ENCODE data around the gene CBFA2T3. TPM values are rescaled to one million over a fixed set of nuclear protein-coding genes. Genes with fewer than 3 reads are reported as not detected.

CBFA2T3 gene
- total and polyA plus RNA-seq, 2 donors (not counting 1 experiment from before 2014, with no cell fraction given): 40.8 to 58.3 TPM

GRCh38 chr16:88957887-88958577 lies 19.0 kb downstream of the CBFA2T3 start:
- intact Hi-C loops (cut with micrococcal nuclease): no loop called here
- ATAC-seq (ENCODE audit: low read depth) (peak; percentile 61), DNase-seq (peak; percentile 49)
- ChIA-PET POLR2A (interaction anchor here (0.5 to 1.3 kb wide), 4 partner anchors 10 to 114 kb away, joined by 4 to 13 read pairs (median 8); no protein-coding TSS in a partner anchor), CTCF (interaction anchor here (0.8 to 1.8 kb wide), 6 partner anchors 9 to 136 kb away, joined by 3 to 4 read pairs (median 3); partner anchors contain the start of gene ACSF3)
- peak overlapping the region; percentile 51 for H3K27ac Mint-ChIP-seq
- peaks cover 74% of the 10 kb centered on the region for H4K20me1 ChIP-seq (ENCODE audit: control insufficient read depth, insufficient read depth, low read length, poor library complexity, severe bottlenecking)
- peak overlapping the region; percentile 1 for H2AFZ ChIP-seq (ENCODE audit: insufficient read depth, low read depth, low read length, poor library complexity, severe bottlenecking)
- no peaks in the 10 kb centered on the region for H3K9me3 Mint-ChIP-seq (ENCODE audit: insufficient read depth)
- peaks cover 26 to 39% of the 10 kb centered on the region in 2 donors for H3K4me1 ChIP-seq (ENCODE audit: control insufficient read depth in 2 of 2, insufficient read depth in 2 of 2, low read length in 2 of 2)
- H3K9ac ChIP-seq (ENCODE audit: low read length): peak overlapping the region; percentile 22
- peaks cover 0 to 9% (median 0%) of the 10 kb centered on the region in 3 donors for H3K9me3 ChIP-seq (ENCODE audit: control extremely low read depth in 1 of 3, control insufficient read depth in 2 of 3, insufficient read depth in 1 of 3, low read length in 2 of 3)
- peak overlapping the region; percentile 61 for H3K4me2 ChIP-seq (replicated peaks; ENCODE audit: low read depth, low read length, poor library complexity, severe bottlenecking)
- H3K27me3 ChIP-seq (replicated peaks in 1 of 4; ENCODE audit: control extremely low read depth in 1 of 4, control insufficient read depth in 3 of 4, insufficient read depth in 4 of 4, low read length in 3 of 4): no peaks in the 10 kb centered on the region
- H3K79me2 ChIP-seq (ENCODE audit: control insufficient read depth, insufficient read depth, low read length): peaks cover 84% of the 10 kb centered on the region
- peaks cover 38% of the 10 kb centered on the region for H3K4me1 Mint-ChIP-seq
- H3K4me3 Mint-ChIP-seq: peak overlapping the region; percentile 67
- TF ChIP-seq CTCF (IDR thresholded peaks at IDR 0.05) (no peak), EZH2 (IDR thresholded peaks at IDR 0.05; ENCODE audit: borderline replicate concordance, insufficient read depth, low read depth, low read length, poor library complexity, severe bottlenecking) (no peak)
- H3K4me3 ChIP-seq (ENCODE audit: control extremely low read depth in 1 of 5, extremely low read depth in 1 of 5, insufficient read depth in 1 of 5, low read depth in 2 of 5, low read length in 4 of 5): peak overlapping the region in 1 of 5 experiments; percentile 5
- H3K27me3 Mint-ChIP-seq: no peaks in the 10 kb centered on the region
- H3K36me3 ChIP-seq (replicated peaks in 1 of 2; ENCODE audit: control extremely low read depth in 1 of 2, control insufficient read depth in 1 of 2, extremely low read depth in 1 of 2, insufficient read depth in 2 of 2, low read length in 1 of 2): peaks cover 0 to 10% of the 10 kb centered on the region in 2 experiments
- WGBS (ENCODE audit: insufficient coverage): 19% methylated on average over 23 of the region's 25 CpGs
- peak overlapping the region in 1 of 2 donors; percentile 37 for H3K27ac ChIP-seq (ENCODE audit: low read length in 2 of 2)

- Mint-ChIP-seq H3K27me3 (no peaks in the 10 kb centered on the region), H3K4me3 (peak overlapping the region; percentile 67), H3K27ac (peak overlapping the region; percentile 51), H3K4me1 (peaks cover 38% of the 10 kb centered on the region), H3K9me3 (ENCODE audit: insufficient read depth) (no peaks in the 10 kb centered on the region)
- no peak for ATAC-seq (ENCODE audit: low read depth)
- H4K20me1 ChIP-seq (ENCODE audit: control insufficient read depth, insufficient read depth, low read length, poor library complexity, severe bottlenecking): peaks cover 78% of the 10 kb centered on the region
- TF ChIP-seq CTCF (IDR thresholded peaks at IDR 0.05) (no peak), EZH2 (IDR thresholded peaks at IDR 0.05; ENCODE audit: borderline replicate concordance, insufficient read depth, low read depth, low read length, poor library complexity, severe bottlenecking) (no peak)
- H3K36me3 ChIP-seq (replicated peaks in 1 of 2; ENCODE audit: control extremely low read depth in 1 of 2, control insufficient read depth in 1 of 2, extremely low read depth in 1 of 2, insufficient read depth in 2 of 2, low read length in 1 of 2): peaks cover 0 to 10% of the 10 kb centered on the region in 2 experiments
- H3K4me2 ChIP-seq (replicated peaks; ENCODE audit: low read depth, low read length, poor library complexity, severe bottlenecking): peak overlapping the region; percentile 61
- CTCF ChIA-PET: interaction anchor here (0.9 to 1.8 kb wide), 5 partner anchors 10 to 136 kb away, joined by 3 to 4 read pairs (median 3); partner anchors contain the start of gene ACSF3
- no peak overlapping the region for H3K9ac ChIP-seq (ENCODE audit: low read length)
- peaks cover 26 to 39% of the 10 kb centered on the region in 2 donors for H3K4me1 ChIP-seq (ENCODE audit: control insufficient read depth in 2 of 2, insufficient read depth in 2 of 2, low read length in 2 of 2)
- 84% methylated on average over 8 of the region's 9 CpGs for whole genome bisulfite sequencing (ENCODE audit: insufficient coverage)
- POLR2A ChIA-PET: interaction anchor here (0.6 to 1.3 kb wide), 3 partner anchors 11 to 151 kb away, joined by 4 to 8 read pairs (median 4); no protein-coding TSS in a partner anchor
- peaks cover 0 to 9% (median 0%) of the 10 kb centered on the region in 3 donors for H3K9me3 ChIP-seq (ENCODE audit: control extremely low read depth in 1 of 3, control insufficient read depth in 2 of 3, insufficient read depth in 1 of 3, low read length in 2 of 3)
- no peak for DNase-seq
- peaks cover 81% of the 10 kb centered on the region for H3K79me2 ChIP-seq (ENCODE audit: control insufficient read depth, insufficient read depth, low read length)
- H3K27me3 ChIP-seq (replicated peaks in 1 of 4; ENCODE audit: control extremely low read depth in 1 of 4, control insufficient read depth in 3 of 4, insufficient read depth in 4 of 4, low read length in 3 of 4): no peaks in the 10 kb centered on the region
- intact Hi-C loops (cut with micrococcal nuclease): no loop called here
- H3K4me3 ChIP-seq (ENCODE audit: control extremely low read depth in 1 of 5, extremely low read depth in 1 of 5, insufficient read depth in 1 of 5, low read depth in 2 of 5, low read length in 4 of 5): no peak overlapping the region
- peak overlapping the region in 1 of 2 donors; percentile 37 for H3K27ac ChIP-seq (ENCODE audit: low read length in 2 of 2)
- peak overlapping the region; percentile 1 for H2AFZ ChIP-seq (ENCODE audit: insufficient read depth, low read depth, low read length, poor library complexity, severe bottlenecking)
Measured at GRCh38 chr16:88957433-88957767, 19.6 kb downstream of the CBFA2T3 start.

Data from B cell (primary cell).